AG08395 (cell line): ENCODE results near the gene TNRC6C.

Experiments used
- DNase-seq: peaks from one replicate; pipeline ENCODE4 v3.0.0; 2012; ENCODE audit warnings: mixed read lengths, low spot score

Gene TNRC6C

GRCh38 chr17:78013683-78014467 is 55.4 kb downstream of the TNRC6C start:
- DNase-seq, result peak; percentile 70

- DNase-seq, result no peak
These were observed 56.1 kb downstream of the TNRC6C start for GRCh38 chr17:78014646-78015045.

DNA sequence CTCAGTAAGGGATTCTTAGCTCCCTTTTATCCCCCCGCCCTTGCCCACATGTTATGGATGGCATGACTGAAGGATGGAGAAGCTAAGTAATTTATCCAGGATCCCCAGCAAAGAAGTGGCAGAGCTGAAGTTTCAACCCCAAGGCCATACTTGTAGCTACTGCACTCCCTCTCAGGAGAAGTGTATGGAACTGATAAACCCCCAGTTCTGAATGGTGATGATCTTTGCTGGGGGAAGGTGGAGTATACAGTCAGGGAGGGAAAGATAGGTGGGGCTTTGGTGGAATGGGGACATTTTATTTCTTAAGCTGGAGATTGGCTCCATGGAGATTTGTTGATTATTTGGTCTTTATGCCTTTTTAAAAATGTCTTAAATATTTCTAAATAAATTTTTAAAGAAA is 58.3 kb downstream of the TNRC6C start:
- DNase-seq, result no peak

- DNase-seq, result peak; percentile 29
These were observed 61.0 kb downstream of the TNRC6C start for GRCh38 chr17:78019367-78019975.

DNA sequence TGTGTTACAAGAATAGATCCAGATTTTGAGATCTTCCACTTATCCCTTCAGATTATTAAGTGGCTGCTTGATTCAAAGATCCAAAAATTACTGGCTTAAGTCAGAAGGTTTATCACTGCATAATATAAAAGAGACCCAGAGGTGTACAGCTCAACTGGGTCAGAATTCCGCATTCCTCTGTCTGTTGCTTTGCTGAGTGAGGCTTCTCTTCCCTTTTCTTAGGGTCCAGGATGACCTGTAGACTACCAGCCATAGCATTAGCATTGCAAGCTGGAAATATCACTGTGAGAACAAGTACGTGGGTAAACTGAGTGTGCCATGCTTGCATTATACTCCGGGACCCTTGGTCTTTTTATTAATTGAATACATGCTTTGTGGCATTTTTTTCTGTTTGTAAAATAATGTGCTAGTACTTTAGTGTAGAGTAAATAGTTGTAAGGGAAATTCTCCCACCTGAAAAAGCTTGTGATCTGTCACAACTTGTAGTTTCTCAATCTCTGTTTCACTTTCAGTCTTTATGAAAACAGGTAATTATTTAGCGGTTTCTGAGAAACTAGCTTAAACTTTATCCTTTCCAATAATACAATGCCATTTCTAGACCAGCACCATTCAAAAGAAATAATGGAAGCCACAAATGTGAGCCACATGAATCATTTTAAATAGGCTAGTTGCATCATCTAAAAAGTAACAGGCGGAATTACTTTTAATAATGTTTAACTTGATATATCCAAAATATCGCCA is 61.6 kb downstream of the TNRC6C start:
- DNase-seq, result no peak

GRCh38 chr17:78020717-78021108 is 62.2 kb downstream of the TNRC6C start:
- DNase-seq, result peak; percentile 7

GRCh38 chr17:78022425-78022824 is 63.9 kb downstream of the TNRC6C start:
- DNase-seq, result peak; percentile 76

GRCh38 chr17:78023042-78023441 is 64.5 kb downstream of the TNRC6C start:
- DNase-seq, result no peak

GRCh38 chr17:78026381-78026780 is 67.9 kb downstream of the TNRC6C start:
- DNase-seq, result no peak

- DNase-seq, result no peak
These were observed 68.6 kb downstream of the TNRC6C start for GRCh38 chr17:78027121-78027520.

DNA sequence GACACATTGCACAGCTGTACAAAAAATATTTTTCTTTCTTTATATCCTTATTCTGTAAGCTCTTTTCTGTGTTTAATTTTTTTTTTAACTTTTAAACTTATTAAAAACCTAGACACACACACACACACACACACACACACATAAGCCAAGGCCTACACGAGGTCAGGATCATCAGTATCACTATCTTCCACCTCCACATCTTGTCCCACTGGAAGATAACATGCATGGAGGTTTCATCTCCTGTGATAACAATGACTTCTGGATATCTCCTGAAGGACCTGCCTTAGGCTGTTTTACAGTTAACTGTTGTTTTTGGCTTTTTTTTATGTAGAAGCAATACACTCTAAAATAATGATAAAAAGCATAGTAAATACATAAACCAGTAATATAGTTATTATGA is 71.2 kb downstream of the TNRC6C start:
- DNase-seq, result no peak

GRCh38 chr17:78031435-78031834 is 72.9 kb downstream of the TNRC6C start:
- no peak for DNase-seq

DNA sequence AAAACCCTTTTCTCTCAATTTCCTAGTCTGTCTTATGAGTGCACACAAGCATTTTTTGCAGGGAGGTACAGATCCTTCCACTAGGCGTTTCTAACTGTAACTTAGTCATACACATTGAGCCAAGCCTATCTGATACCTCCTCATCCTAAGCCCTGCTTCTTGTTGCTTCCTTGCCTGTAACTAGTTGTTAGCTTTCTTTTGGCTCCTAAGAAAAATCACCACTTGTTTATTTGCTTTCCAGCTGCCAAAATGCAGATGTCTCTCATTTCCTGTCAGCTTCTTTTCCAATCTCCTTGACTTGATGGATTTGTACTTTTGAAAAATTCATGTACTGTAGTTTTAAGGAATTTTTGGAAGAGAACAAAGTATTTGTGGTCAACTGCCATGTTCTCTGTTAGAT is 73.7 kb downstream of the TNRC6C start:
- DNase-seq, result peak; percentile 73

- DNase-seq, result peak; percentile 12
These were observed 76.1 kb downstream of the TNRC6C start for GRCh38 chr17:78034429-78035091.

DNA sequence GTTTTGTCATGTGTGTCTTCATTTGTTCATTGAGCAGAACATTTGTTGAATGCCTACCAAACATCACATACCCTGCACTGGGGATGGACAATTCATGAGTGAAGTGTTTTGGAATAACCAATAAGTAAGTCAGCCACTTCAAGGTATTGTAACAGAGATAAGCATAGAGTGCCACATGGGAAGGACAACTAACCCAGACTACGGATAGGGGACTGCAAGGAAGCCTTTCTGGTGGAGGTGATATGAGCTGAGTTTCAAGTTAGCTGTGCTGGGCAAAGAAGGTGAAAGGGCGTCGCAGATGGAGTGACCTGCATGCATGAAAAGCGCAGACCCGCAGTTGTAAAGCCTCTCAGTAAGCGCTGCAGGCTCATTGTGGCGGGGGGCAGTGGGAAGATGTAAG is 78.8 kb downstream of the TNRC6C start:
- DNase-seq, result no peak

GRCh38 chr17:78038748-78039288 is 80.3 kb downstream of the TNRC6C start:
- DNase-seq, result no peak

- no peak for DNase-seq
These were observed 81.1 kb downstream of the TNRC6C start for GRCh38 chr17:78039581-78039980.

GRCh38 chr17:78040440-78041385 is 82.2 kb downstream of the TNRC6C start:
- peak; percentile 75 for DNase-seq

DNA sequence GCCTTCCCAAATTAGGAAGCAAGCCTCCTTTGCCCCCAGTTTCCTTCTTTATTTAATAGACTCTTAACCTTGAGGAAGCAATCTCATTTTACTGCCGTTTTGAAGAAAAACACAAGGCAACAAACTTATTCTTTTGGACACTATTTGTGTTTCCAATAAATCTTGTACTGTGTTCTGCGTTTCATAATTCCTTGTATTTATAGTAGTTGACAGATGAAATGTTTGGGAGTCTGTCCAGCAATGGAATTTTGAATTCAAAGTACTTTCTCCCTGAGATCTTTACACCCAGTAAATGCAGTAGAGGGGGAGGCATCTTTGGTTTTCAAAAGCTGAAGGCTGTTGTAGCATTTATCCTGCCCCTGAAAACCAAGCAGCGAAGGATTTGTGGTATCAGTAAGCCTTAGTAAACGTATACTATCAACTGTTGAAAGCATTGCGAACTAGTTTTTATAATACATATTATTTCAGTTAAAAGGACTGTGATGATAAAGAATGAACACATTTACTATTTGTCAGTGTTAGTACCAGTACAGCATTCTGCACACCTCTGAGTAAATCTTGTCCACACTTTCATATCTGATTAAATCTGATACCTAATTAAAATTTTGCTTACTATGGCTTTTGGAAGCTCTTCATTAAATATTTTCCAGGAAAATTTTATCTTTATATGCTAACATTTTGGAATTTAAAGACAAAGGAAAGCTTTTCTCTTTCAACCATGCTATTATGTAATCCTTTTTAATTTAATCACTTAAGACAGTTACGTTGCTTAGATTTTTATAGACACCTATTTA is 83.1 kb downstream of the TNRC6C start:
- peak; percentile 10 for DNase-seq

GRCh38 chr17:78042542-78042941 is 84.0 kb downstream of the TNRC6C start:
- DNase-seq, result no peak
